HuH-7 (cell line): ENCODE measurements around the gene COMMD9.

Source experiments
- DNase-seq: peaks from one replicate; pipeline ENCODE4 v3.0.0; 2011; ENCODE audit warnings: low spot score

The COMMD9 gene

GRCh38 chr11:36222831-36223635 is 66.2 kb downstream of the COMMD9 start:
- DNase-seq: no peak
